Esophagus squamous epithelium (tissue), 5 donors: ENCODE data around the gene SERINC4. TPM values are rescaled to one million over a fixed set of nuclear protein-coding genes. Genes with fewer than 3 reads are reported as not detected.
A peak's percentile ranks its signal among the peaks of the same experiment; 100 is the strongest.

Experiments
- DNase-seq: peaks from one replicate; lab custom pipeline; 2025; lab: John Stamatoyannopoulos, UW
- H3K27ac ChIP-seq, 4 donors: fragments of 200-600 bp; sonication (generic); one replicate each; pipeline ENCODE4 v1.5.1; 2016 to 2019; ENCODE audit warnings: mild to moderate bottlenecking in 1 of 4
- H3K27me3 ChIP-seq, 4 donors: fragments of 200-600 bp; sonication (generic); 1 replicate in 3 of 4; 2 replicates in 1 of 4; pipeline versions ENCODE4 v1.5.1 to v1.6.0; 2017 to 2021; ENCODE audit warnings: antibody characterized with exemption in 1 of 4
- H3K36me3 ChIP-seq, 3 donors: fragments of 200-600 bp; sonication (generic); one replicate each; pipeline ENCODE4 v1.5.1; 2016 to 2019
- H3K4me1 ChIP-seq, 3 donors: fragments of 200-600 bp; sonication (generic); one replicate each; pipeline ENCODE4 v1.5.1; 2017 to 2019
- H3K4me3 ChIP-seq, 4 donors: fragments of 200-600 bp; sonication (generic); 1 replicate in 3 of 4; 2 replicates in 1 of 4; pipeline ENCODE4 v1.5.1; 2016 to 2019; ENCODE audit warnings: mild to moderate bottlenecking in 2 of 4, moderate library complexity in 1 of 4
- H3K9me3 ChIP-seq, 3 donors: fragments of 200-600 bp; sonication (generic); one replicate each; pipeline ENCODE4 v1.5.1; 2016 to 2019
- CTCF ChIP-seq, 6 experiments: fragments of 450-650 bp in 4 of 6; fragments of 200-600 bp in 2 of 6; sonication (generic) in 2 of 6; IDR thresholded peaks; one replicate each; pipeline ENCODE4 v1.5.1; 2016 to 2019; ENCODE audit warnings: antibody characterized with exemption in 6 of 6, mild to moderate bottlenecking in 4 of 6, moderate library complexity in 4 of 6
- POLR2A ChIP-seq, 4 donors: fragments of 450-650 bp; IDR thresholded peaks; one replicate each; pipeline ENCODE4 v1.6.1; 2017; ENCODE audit warnings: antibody characterized with exemption in 4 of 4, mild to moderate bottlenecking in 4 of 4, moderate library complexity in 3 of 4
- WGBS, 2 donors: methylation state at CpG; one replicate each; pipeline ENCODE4 v1.1.5; 2018; 5-methylcytosine and 5-hydroxymethylcytosine counted together
- intact Hi-C: fragments of 100-400 bp; cut with DNase I; formaldehyde crosslinking; loops from one replicate; pipeline ENCODE4 v1.15.0; 2022
- total RNA-seq, 4 donors: library from RNA; depleted of rRNA; stranded (reverse); fragments of >200 nt; gene quantifications; one replicate each; pipeline ENCODE4 v1.1.0, GENCODE V29; 2016
- donor health status: DM: yes; HTN: yes; CAD: no.

The SERINC4 gene
- total RNA-seq, 4 donors from 2014 or later, result 0.19 TPM; not detected in 3

- H3K36me3 ChIP-seq, result peaks cover 32 to 64% (median 33%) of the 10 kb centered on the region in 3 donors
- no peak for DNase-seq
- TF ChIP-seq POLR2A (IDR thresholded peaks at IDR 0.05) (no peak), CTCF (IDR thresholded peaks at IDR 0.05) (no peak)
- no peaks in the 10 kb centered on the region for H3K9me3 ChIP-seq
- intact Hi-C loops, result no loop called here
- no peaks in the 10 kb centered on the region for H3K27me3 ChIP-seq
- H3K4me3 ChIP-seq, result no peak overlapping the region
- WGBS, 2 donors, result 82 to 90% methylated on average over 3 of the region's 3 CpGs
- H3K4me1 ChIP-seq, result peaks cover 42 to 85% (median 43%) of the 10 kb centered on the region in 3 donors
- peak overlapping the region in 1 of 4 donors; percentile 93 for H3K27ac ChIP-seq
These were observed 3.5 kb downstream of the SERINC4 start for GRCh38 chr15:43796566-43796965.

GRCh38 chr15:43795997-43796396, 4.0 kb downstream of the SERINC4 start:
- H3K4me3 ChIP-seq, result no peak overlapping the region
- intact Hi-C loops, result no loop called here
- H3K27me3 ChIP-seq, result no peaks in the 10 kb centered on the region
- H3K36me3 ChIP-seq, result peaks cover 32 to 64% (median 33%) of the 10 kb centered on the region in 3 donors
- peaks cover 37 to 84% (median 40%) of the 10 kb centered on the region in 3 donors for H3K4me1 ChIP-seq
- DNase-seq, result no peak
- H3K27ac ChIP-seq, result no peak overlapping the region
- no peak for TF ChIP-seq CTCF (IDR thresholded peaks at IDR 0.05)
- TF ChIP-seq POLR2A (IDR thresholded peaks at IDR 0.05), result no peak
- H3K9me3 ChIP-seq, result no peaks in the 10 kb centered on the region

- Histone ChIP-seq H3K9me3 (no peaks in the 10 kb centered on the region), H3K27me3 (no peaks in the 10 kb centered on the region), H3K4me3 (no peak overlapping the region), H3K4me1 (peaks cover 37 to 79% (median 40%) of the 10 kb centered on the region in 3 donors), H3K27ac (peak overlapping the region in 3 of 4 donors; percentile 21 to 98 (median 96)), H3K36me3 (peaks cover 32 to 64% (median 33%) of the 10 kb centered on the region in 3 donors)
- 84 to 100% methylated on average over 2 of the region's 2 CpGs for WGBS, 2 donors
- intact Hi-C loops, result no loop called here
- TF ChIP-seq CTCF (IDR thresholded peaks at IDR 0.05), result no peak
- no peak for TF ChIP-seq POLR2A (IDR thresholded peaks at IDR 0.05)
- DNase-seq, result no peak
These were observed 4.8 kb downstream of the SERINC4 start for GRCh38 chr15:43795197-43795596.

- no peaks in the 10 kb centered on the region for H3K9me3 ChIP-seq
- 72 to 91% methylated on average over 8 to 9 of the region's 9 CpGs for WGBS, 2 donors
- no peak for DNase-seq
- no peaks in the 10 kb centered on the region for H3K27me3 ChIP-seq
- H3K36me3 ChIP-seq, result peaks cover 32 to 57% (median 33%) of the 10 kb centered on the region in 3 donors
- H3K4me1 ChIP-seq, result peaks cover 32 to 72% (median 35%) of the 10 kb centered on the region in 3 donors
- intact Hi-C loops, result no loop called here
- no peak overlapping the region for H3K4me3 ChIP-seq
- peak overlapping the region in 3 of 4 donors; percentile 21 to 98 (median 96) for H3K27ac ChIP-seq
- TF ChIP-seq CTCF (IDR thresholded peaks at IDR 0.05), result no peak
- TF ChIP-seq POLR2A (IDR thresholded peaks at IDR 0.05), result no peak
These were observed 5.6 kb downstream of the SERINC4 start for GRCh38 chr15:43794269-43795037.

- Histone ChIP-seq H3K9me3 (no peaks in the 10 kb centered on the region), H3K4me1 (peaks cover 29 to 64% (median 32%) of the 10 kb centered on the region in 3 donors), H3K36me3 (peaks cover 32 to 50% (median 33%) of the 10 kb centered on the region in 3 donors), H3K4me3 (peak overlapping the region; percentile 73 to 86 (median 82)), H3K27ac (peak overlapping the region; percentile 96 to 98 (median 96)), H3K27me3 (no peaks in the 10 kb centered on the region)
- intact Hi-C loops, result no loop called here
- WGBS, 2 donors, result 79 to 88% methylated on average over 8 to 10 of the region's 10 CpGs
- DNase-seq, result no peak
- TF ChIP-seq POLR2A (IDR thresholded peaks at IDR 0.05) (no peak), CTCF (IDR thresholded peaks at IDR 0.05) (no peak)
These were observed 6.4 kb downstream of the SERINC4 start for GRCh38 chr15:43793647-43794046.
